GM12878 (cell line): Measurements from ENCODE around the gene DOCK1. TPM values are rescaled to one million over a fixed set of nuclear protein-coding genes. Genes with fewer than 3 reads are reported as not detected.

Source experiments
- ATAC-seq: fragments of 200-7000 bp; cut with Tn5 transposase; 3 replicates; pipeline ENCODE4 v1.9.1; 2020; ENCODE audit warnings: mild to moderate bottlenecking, moderate library complexity
- BruUV-seq: library from RNA; stranded (reverse); fragments of 400-500 nt; replicated peaks from 2 replicates; lab custom pipeline; 2021; lab: Mats Ljungman, UMichigan
- CTCF ChIA-PET: fragments of 300-600 bp; sonication (Branson Sonifier 250); formaldehyde crosslinking; extraction: SDS; loops from one replicate; lab custom pipeline; 2021; ENCODE audit warnings: inconsistent platforms; lab: Yijun Ruan, JAX
- POLR2A ChIA-PET: fragments of 350-600 bp; formaldehyde crosslinking; extraction: SDS; loops from one replicate; lab custom pipeline; 2021; ENCODE audit warnings: inconsistent platforms; lab: Charles Lee
- RAD21 ChIA-PET: fragments of 300-600 bp; sonication (Branson Sonifier 250); formaldehyde crosslinking; loops from one replicate; lab custom pipeline; 2023; ENCODE audit warnings: antibody characterized with exemption; ENCODE audit not compliant: unreplicated experiment; lab: Charles Lee
- SMC1A ChIA-PET: fragments of 300-600 bp; sonication (Branson Sonifier 250); formaldehyde crosslinking; loops from one replicate; lab custom pipeline; 2023; ENCODE audit not compliant: unreplicated experiment, uncharacterized antibody; lab: Charles Lee
- DNase-seq: peaks from one replicate; pipeline ENCODE4 v3.0.0-alpha.2; 2011; ENCODE audit warnings: low read depth, low spot score
- FAIRE-seq: peaks from 3 replicates; lab custom pipeline; 2011; peaks lifted over from hg19 to GRCh38; lab: Jason Lieb, UNC
- H2AFZ ChIP-seq: 2 replicates; pipeline ENCODE4 v1.6.0; 2011; ENCODE audit warnings: low read depth, low read length, control low read depth; ENCODE audit not compliant: control insufficient read depth
- H3K27ac ChIP-seq: 2 replicates; pipeline ENCODE4 v1.5.1; 2011; ENCODE audit warnings: control low read depth; ENCODE audit not compliant: control insufficient read depth, insufficient read depth
- H3K27me3 ChIP-seq, 2 experiments: replicated peaks in 1 of 2; 2 replicates each; pipeline versions ENCODE4 v1.6.0 to v1.6.1; 2011; ENCODE audit warnings: low read length in 1 of 2; ENCODE audit not compliant: control insufficient read depth in 2 of 2, insufficient read depth in 2 of 2
- H3K36me3 ChIP-seq, 2 experiments: 2 replicates each; pipeline ENCODE4 v1.5.1; 2011; ENCODE audit warnings: low read length in 1 of 2; ENCODE audit not compliant: control insufficient read depth in 2 of 2, insufficient read depth in 2 of 2
- H3K4me1 ChIP-seq: 2 replicates; pipeline ENCODE4 v1.6.1; 2011; ENCODE audit warnings: mild to moderate bottlenecking, low read length, moderate library complexity, mixed read lengths; ENCODE audit not compliant: control insufficient read depth, insufficient read depth
- H3K4me2 ChIP-seq: 2 replicates; pipeline ENCODE4 v1.6.0; 2011; ENCODE audit warnings: control low read depth; ENCODE audit not compliant: control insufficient read depth, insufficient read depth
- H3K4me3 ChIP-seq: fragments of 200-600 bp; sonication (generic); 2 replicates; pipeline ENCODE4 v1.5.1; 2016
- H3K79me2 ChIP-seq: 2 replicates; pipeline ENCODE4 v1.6.0; 2011; ENCODE audit warnings: low read length; ENCODE audit not compliant: control insufficient read depth, insufficient read depth
- H3K9ac ChIP-seq: 2 replicates; pipeline ENCODE4 v1.8.0; 2011; ENCODE audit warnings: low read length, control low read depth, mixed read lengths; ENCODE audit not compliant: control insufficient read depth, insufficient read depth
- H3K9me3 ChIP-seq: replicated peaks from 3 replicates; pipeline ENCODE4 v1.5.1; 2011; ENCODE audit warnings: mild to moderate bottlenecking, low read length; ENCODE audit not compliant: control insufficient read depth, insufficient read depth
- H4K20me1 ChIP-seq: 2 replicates; pipeline ENCODE4 v1.6.0; 2011; ENCODE audit not compliant: control insufficient read depth, insufficient read depth
- CREM ChIP-seq: IDR thresholded peaks from 2 replicates; pipeline ENCODE4 v1.6.1; 2014; ENCODE audit warnings: antibody characterized with exemption, low read depth
- FOXK2 ChIP-seq: fragments of 450-650 bp; IDR thresholded peaks from 2 replicates; pipeline ENCODE4 v1.6.1; 2017; ENCODE audit warnings: mild to moderate bottlenecking, moderate library complexity
- IKZF1 ChIP-seq: fragments of 450-650 bp; conservative IDR thresholded peaks from 2 replicates; pipeline ENCODE4 v1.6.1; 2017; ENCODE audit warnings: antibody characterized with exemption, mild to moderate bottlenecking
- MEF2A ChIP-seq: IDR thresholded peaks from 2 replicates; pipeline ENCODE4 v1.6.1; 2011; ENCODE audit warnings: low read depth, mild to moderate bottlenecking, low read length, moderate library complexity; ENCODE audit not compliant: insufficient read depth
- MTA2 ChIP-seq: fragments of 450-650 bp; IDR thresholded peaks from 2 replicates; pipeline ENCODE4 v1.6.1; 2016; ENCODE audit warnings: low read depth, mild to moderate bottlenecking, moderate library complexity
- MYB ChIP-seq: fragments of 150-350 bp; IDR thresholded peaks from 2 replicates; pipeline ENCODE4 v1.6.1; 2014; ENCODE audit warnings: mild to moderate bottlenecking, low read depth, low read length, borderline replicate concordance
- NFYB ChIP-seq: IDR thresholded peaks from 2 replicates; pipeline ENCODE4 v1.6.1; 2011; ENCODE audit warnings: low read depth, mild to moderate bottlenecking, low read length, improper control_type of control experiment, moderate library complexity; ENCODE audit not compliant: insufficient read depth
- RBBP5 ChIP-seq: fragments of 200-600 bp; sonication (generic); conservative IDR thresholded peaks from 2 replicates; pipeline ENCODE4 v1.6.1; 2016
- RELA ChIP-seq: fragments of 450-650 bp; IDR thresholded peaks from 2 replicates; pipeline ENCODE4 v1.8.0; 2014; ENCODE audit warnings: borderline replicate concordance; ENCODE audit not compliant: partially characterized antibody
- SMC3 ChIP-seq: IDR thresholded peaks from 2 replicates; pipeline ENCODE4 v1.6.1; 2011; ENCODE audit warnings: low read length, improper control_type of control experiment, borderline replicate concordance
- SREBF2 ChIP-seq: IDR thresholded peaks from 2 replicates; pipeline ENCODE4 v1.6.1; 2012; ENCODE audit warnings: mild to moderate bottlenecking, low read length
- STAT3 ChIP-seq: IDR thresholded peaks from 2 replicates; pipeline ENCODE4 v1.6.1; 2011; ENCODE audit warnings: low read depth, low read length, improper control_type of control experiment
- WGBS: methylation state at CpG from one replicate; pipeline ENCODE4 v1.1.6; 2016; ENCODE audit warnings: low lambda C conversion rate; ENCODE audit not compliant: insufficient replicate concordance, insufficient coverage; ENCODE audit errors: missing lambda C conversion rate; 5-methylcytosine and 5-hydroxymethylcytosine counted together
- in situ Hi-C: fragments of 300-500 bp; cut with MboI; formaldehyde crosslinking; loops from 9 replicates; pipeline ENCODE4 v1.14.3; 2018; ENCODE audit warnings: mixed read lengths
- intact Hi-C: fragments of 100-400 bp; cut with micrococcal nuclease; formaldehyde crosslinking; loops from one replicate; pipeline ENCODE4 v1.14.2; 2022; ENCODE audit not compliant: unreplicated experiment
- polyA plus RNA-seq, 11 experiments: library from polyadenylated mRNA; depleted of rRNA in 4 of 11; unstranded in 6 of 11; stranded (reverse) in 5 of 11; fragments of >200 nt; fragmentation: Nextera tagmentation in 4 of 11; fragmentation: Illumina TruSeq in 1 of 11; extraction: Ambion mirVana in 4 of 11; extraction: Trizol in 1 of 11; gene quantifications; 1 replicate in 1 of 11; 2 replicates in 10 of 11; pipeline versions ENCODE4 v1.2.1 to v1.2.3, GENCODE V29; 2011 to 2016; ENCODE audit warnings: inconsistent platforms in 2 of 11, missing spikeins in 2 of 11, low read depth in 1 of 11
- total RNA-seq, 4 experiments: library from RNA; depleted of rRNA in 3 of 4; stranded (reverse); fragments of >200 nt in 3 of 4; fragmentation: Illumina TruSeq in 1 of 4; extraction: Trizol in 1 of 4; gene quantifications; 2 replicates each; pipeline versions ENCODE4 v1.2.1 to v1.2.3, GENCODE V29; 2013 to 2021
- TF ChIP-seq, protein P1 (sequence below): fragments of 450-650 bp; IDR thresholded peaks from 2 replicates; pipeline ENCODE4 v1.6.1; 2017; ENCODE audit warnings: borderline replicate concordance
- TF ChIP-seq, protein P2 (sequence below): fragments of 150-350 bp; IDR thresholded peaks from 2 replicates; pipeline ENCODE4 v1.6.1; 2014; ENCODE audit warnings: mild to moderate bottlenecking, low read depth, low read length
- TF ChIP-seq, protein P3 (sequence below): fragments of 450-650 bp; formaldehyde crosslinking; IDR thresholded peaks from 2 replicates; pipeline ENCODE4 v1.4.0; 2022; ENCODE audit warnings: mild to moderate bottlenecking, moderate library complexity
- TF ChIP-seq, protein P4 (sequence below): fragments of 450-650 bp; IDR thresholded peaks from 2 replicates; pipeline ENCODE4 v1.6.1; 2016; ENCODE audit warnings: mild to moderate bottlenecking, moderate library complexity, borderline replicate concordance

DOCK1 gene
- total and polyA plus RNA-seq, 10 of the 15 experiments (the other 5 are each of a cell fraction or from before 2014, with no cell fraction given) = 0.05 to 0.18 TPM; not detected in 8

DNA sequence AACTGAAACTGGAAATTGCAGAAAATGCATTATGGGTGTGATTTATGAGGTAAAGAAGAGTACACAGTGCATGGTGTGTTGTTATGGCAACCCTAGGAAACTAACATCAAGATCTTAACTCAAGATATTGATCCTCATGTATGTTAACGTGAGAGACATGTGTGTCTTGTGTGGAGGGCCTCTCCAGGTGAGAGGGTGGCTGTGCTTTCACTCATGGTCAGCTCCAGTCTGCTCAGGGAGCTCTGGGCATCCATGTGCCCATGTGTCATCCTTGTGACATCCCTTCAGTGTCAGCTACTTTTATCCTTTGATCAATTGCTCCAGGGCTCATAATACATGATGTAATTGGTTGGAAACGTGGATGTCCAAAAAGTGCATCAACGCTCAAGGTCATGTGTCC is 316.1 kb downstream of the DOCK1 start:
- intact Hi-C loops (no loop called here), in situ Hi-C loops (no loop called here)
- ChIA-PET RAD21 (no interaction called here), SMC1A (interaction anchor here (0.7 kb wide), 1 partner anchor 10 kb away, joined by 3 read pairs; no protein-coding TSS in a partner anchor), POLR2A (no interaction called here), CTCF (no interaction called here)
- Histone ChIP-seq H3K9ac (no peak overlapping the region), H3K4me1 (no peaks in the 10 kb centered on the region), H2AFZ (no peak overlapping the region), H3K4me2 (no peak overlapping the region), H3K36me3 (no peaks in the 10 kb centered on the region), H3K4me3 (no peak overlapping the region), H3K27ac (no peak overlapping the region), H3K9me3 (no peaks in the 10 kb centered on the region), H3K27me3 (no peaks in the 10 kb centered on the region), H4K20me1 (no peaks in the 10 kb centered on the region), H3K79me2 (no peaks in the 10 kb centered on the region)
- no peak for ATAC-seq
- WGBS = 1% methylated on average over 3 of the region's 3 CpGs
- no TSS peak for BruUV-seq
- no peak for DNase-seq
- no peak for FAIRE-seq
- TF ChIP-seq CREM = no peak
- TF ChIP-seq, protein P1, sequence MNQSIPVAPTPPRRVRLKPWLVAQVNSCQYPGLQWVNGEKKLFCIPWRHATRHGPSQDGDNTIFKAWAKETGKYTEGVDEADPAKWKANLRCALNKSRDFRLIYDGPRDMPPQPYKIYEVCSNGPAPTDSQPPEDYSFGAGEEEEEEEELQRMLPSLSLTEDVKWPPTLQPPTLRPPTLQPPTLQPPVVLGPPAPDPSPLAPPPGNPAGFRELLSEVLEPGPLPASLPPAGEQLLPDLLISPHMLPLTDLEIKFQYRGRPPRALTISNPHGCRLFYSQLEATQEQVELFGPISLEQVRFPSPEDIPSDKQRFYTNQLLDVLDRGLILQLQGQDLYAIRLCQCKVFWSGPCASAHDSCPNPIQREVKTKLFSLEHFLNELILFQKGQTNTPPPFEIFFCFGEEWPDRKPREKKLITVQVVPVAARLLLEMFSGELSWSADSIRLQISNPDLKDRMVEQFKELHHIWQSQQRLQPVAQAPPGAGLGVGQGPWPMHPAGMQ = no peak
- no peak for TF ChIP-seq NFYB
- no peak for TF ChIP-seq IKZF1
- TF ChIP-seq MTA2 = no peak
- TF ChIP-seq, protein P2, sequence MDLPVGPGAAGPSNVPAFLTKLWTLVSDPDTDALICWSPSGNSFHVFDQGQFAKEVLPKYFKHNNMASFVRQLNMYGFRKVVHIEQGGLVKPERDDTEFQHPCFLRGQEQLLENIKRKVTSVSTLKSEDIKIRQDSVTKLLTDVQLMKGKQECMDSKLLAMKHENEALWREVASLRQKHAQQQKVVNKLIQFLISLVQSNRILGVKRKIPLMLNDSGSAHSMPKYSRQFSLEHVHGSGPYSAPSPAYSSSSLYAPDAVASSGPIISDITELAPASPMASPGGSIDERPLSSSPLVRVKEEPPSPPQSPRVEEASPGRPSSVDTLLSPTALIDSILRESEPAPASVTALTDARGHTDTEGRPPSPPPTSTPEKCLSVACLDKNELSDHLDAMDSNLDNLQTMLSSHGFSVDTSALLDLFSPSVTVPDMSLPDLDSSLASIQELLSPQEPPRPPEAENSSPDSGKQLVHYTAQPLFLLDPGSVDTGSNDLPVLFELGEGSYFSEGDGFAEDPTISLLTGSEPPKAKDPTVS = no peak
- TF ChIP-seq SMC3 = no peak
- no peak for TF ChIP-seq MEF2A
- TF ChIP-seq, protein P3, sequence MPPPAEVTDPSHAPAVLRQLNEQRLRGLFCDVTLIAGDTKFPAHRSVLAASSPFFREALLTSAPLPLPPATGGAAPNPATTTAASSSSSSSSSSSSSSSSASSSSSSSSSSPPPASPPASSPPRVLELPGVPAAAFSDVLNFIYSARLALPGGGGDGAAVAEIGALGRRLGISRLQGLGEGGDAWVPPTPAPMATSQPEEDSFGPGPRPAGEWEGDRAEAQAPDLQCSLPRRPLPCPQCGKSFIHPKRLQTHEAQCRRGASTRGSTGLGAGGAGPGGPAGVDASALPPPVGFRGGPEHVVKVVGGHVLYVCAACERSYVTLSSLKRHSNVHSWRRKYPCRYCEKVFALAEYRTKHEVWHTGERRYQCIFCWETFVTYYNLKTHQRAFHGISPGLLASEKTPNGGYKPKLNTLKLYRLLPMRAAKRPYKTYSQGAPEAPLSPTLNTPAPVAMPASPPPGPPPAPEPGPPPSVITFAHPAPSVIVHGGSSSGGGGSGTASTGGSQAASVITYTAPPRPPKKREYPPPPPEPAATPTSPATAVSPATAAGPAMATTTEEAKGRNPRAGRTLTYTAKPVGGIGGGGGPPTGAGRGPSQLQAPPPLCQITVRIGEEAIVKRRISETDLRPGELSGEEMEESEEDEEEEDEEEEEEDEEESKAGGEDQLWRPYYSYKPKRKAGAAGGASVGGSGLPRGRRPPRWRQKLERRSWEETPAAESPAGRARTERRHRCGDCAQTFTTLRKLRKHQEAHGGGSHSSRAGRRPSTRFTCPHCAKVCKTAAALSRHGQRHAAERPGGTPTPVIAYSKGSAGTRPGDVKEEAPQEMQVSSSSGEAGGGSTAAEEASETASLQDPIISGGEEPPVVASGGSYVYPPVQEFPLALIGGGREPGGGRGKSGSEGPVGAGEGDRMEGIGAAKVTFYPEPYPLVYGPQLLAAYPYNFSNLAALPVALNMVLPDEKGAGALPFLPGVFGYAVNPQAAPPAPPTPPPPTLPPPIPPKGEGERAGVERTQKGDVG (CRISPR knock-in tag) = no peak
- TF ChIP-seq STAT3 = no peak
- no peak for TF ChIP-seq RBBP5
- no peak for TF ChIP-seq RELA
- TF ChIP-seq, protein P4, sequence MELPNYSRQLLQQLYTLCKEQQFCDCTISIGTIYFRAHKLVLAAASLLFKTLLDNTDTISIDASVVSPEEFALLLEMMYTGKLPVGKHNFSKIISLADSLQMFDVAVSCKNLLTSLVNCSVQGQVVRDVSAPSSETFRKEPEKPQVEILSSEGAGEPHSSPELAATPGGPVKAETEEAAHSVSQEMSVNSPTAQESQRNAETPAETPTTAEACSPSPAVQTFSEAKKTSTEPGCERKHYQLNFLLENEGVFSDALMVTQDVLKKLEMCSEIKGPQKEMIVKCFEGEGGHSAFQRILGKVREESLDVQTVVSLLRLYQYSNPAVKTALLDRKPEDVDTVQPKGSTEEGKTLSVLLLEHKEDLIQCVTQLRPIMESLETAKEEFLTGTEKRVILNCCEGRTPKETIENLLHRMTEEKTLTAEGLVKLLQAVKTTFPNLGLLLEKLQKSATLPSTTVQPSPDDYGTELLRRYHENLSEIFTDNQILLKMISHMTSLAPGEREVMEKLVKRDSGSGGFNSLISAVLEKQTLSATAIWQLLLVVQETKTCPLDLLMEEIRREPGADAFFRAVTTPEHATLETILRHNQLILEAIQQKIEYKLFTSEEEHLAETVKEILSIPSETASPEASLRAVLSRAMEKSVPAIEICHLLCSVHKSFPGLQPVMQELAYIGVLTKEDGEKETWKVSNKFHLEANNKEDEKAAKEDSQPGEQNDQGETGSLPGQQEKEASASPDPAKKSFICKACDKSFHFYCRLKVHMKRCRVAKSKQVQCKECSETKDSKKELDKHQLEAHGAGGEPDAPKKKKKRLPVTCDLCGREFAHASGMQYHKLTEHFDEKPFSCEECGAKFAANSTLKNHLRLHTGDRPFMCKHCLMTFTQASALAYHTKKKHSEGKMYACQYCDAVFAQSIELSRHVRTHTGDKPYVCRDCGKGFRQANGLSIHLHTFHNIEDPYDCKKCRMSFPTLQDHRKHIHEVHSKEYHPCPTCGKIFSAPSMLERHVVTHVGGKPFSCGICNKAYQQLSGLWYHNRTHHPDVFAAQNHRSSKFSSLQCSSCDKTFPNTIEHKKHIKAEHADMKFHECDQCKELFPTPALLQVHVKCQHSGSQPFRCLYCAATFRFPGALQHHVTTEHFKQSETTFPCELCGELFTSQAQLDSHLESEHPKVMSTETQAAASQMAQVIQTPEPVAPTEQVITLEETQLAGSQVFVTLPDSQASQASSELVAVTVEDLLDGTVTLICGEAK = no peak
- no peak for TF ChIP-seq FOXK2
- no peak for TF ChIP-seq SREBF2
- TF ChIP-seq MYB = no peak
